Breast epithelium (tissue), 4 donors: Measurements from ENCODE around the gene PLEKHG4B. TPM values are rescaled to one million over a fixed set of nuclear protein-coding genes. Genes with fewer than 3 reads are reported as not detected.

Experiments used
- DNase-seq, 2 donors: peaks; one replicate each; pipeline ENCODE4 v3.0.0-alpha.2; 2019; ENCODE audit warnings: low spot score in 2 of 2
- H3K27ac ChIP-seq, 2 donors: fragments of 200-600 bp; sonication (generic) in 1 of 2; one replicate each; pipeline ENCODE4 v1.5.1; 2016 to 2019; ENCODE audit warnings: mild to moderate bottlenecking in 1 of 2
- H3K27me3 ChIP-seq, 2 donors: fragments of 200-600 bp; sonication (generic) in 1 of 2; one replicate each; pipeline versions ENCODE4 v1.5.1 to v1.6.0; 2017 to 2019; ENCODE audit warnings: control low read depth in 1 of 2, mild to moderate bottlenecking in 1 of 2
- H3K36me3 ChIP-seq: fragments of 200-600 bp; one replicate; pipeline ENCODE4 v1.5.1; 2019
- H3K4me1 ChIP-seq, 2 donors: fragments of 200-600 bp; sonication (generic); one replicate each; pipeline ENCODE4 v1.5.1; 2016 to 2019; ENCODE audit warnings: control low read depth in 1 of 2
- H3K4me3 ChIP-seq, 3 donors: fragments of 200-600 bp; sonication (generic); 1 replicate in 2 of 3; 2 replicates in 1 of 3; pipeline ENCODE4 v1.5.1; 2016 to 2019; ENCODE audit warnings: mild to moderate bottlenecking in 3 of 3, moderate library complexity in 2 of 3
- H3K9me3 ChIP-seq, 2 donors: fragments of 200-600 bp; sonication (generic) in 1 of 2; one replicate each; pipeline ENCODE4 v1.5.1; 2016 to 2019; ENCODE audit warnings: control low read depth in 1 of 2
- POLR2A ChIP-seq: fragments of 450-650 bp; IDR thresholded peaks from one replicate; pipeline ENCODE4 v1.6.1; 2016; ENCODE audit warnings: antibody characterized with exemption, mild to moderate bottlenecking, moderate library complexity
- POLR2AphosphoS5 ChIP-seq, 3 donors: sonication (generic); formaldehyde crosslinking; IDR thresholded peaks; one replicate each; pipeline ENCODE4 v1.6.1; 2017; ENCODE audit warnings: antibody characterized with exemption in 3 of 3
- intact Hi-C: fragments of 100-400 bp; cut with DNase I; formaldehyde crosslinking; loops from one replicate; pipeline ENCODE4 v1.15.1; 2023; ENCODE audit warnings: low total_unique reads
- total RNA-seq, 3 donors: library from RNA; depleted of rRNA; stranded (reverse); fragments of >200 nt; gene quantifications; one replicate each; pipeline ENCODE4 v1.1.0, GENCODE V29; 2016
- TF ChIP-seq, protein P1 (sequence below), 3 donors: fragments of 450-650 bp; IDR thresholded peaks; one replicate each; pipeline ENCODE4 v1.5.1; 2016 to 2017; ENCODE audit warnings: antibody characterized with exemption in 3 of 3, mild to moderate bottlenecking in 3 of 3, moderate library complexity in 3 of 3

PLEKHG4B gene
- total RNA-seq, 3 donors from 2014 or later, result 4.3 to 5.4 TPM; not detected in 1

GRCh38 chr5:81391-82021, 10.5 kb upstream of the PLEKHG4B start:
- TF ChIP-seq, protein P1, sequence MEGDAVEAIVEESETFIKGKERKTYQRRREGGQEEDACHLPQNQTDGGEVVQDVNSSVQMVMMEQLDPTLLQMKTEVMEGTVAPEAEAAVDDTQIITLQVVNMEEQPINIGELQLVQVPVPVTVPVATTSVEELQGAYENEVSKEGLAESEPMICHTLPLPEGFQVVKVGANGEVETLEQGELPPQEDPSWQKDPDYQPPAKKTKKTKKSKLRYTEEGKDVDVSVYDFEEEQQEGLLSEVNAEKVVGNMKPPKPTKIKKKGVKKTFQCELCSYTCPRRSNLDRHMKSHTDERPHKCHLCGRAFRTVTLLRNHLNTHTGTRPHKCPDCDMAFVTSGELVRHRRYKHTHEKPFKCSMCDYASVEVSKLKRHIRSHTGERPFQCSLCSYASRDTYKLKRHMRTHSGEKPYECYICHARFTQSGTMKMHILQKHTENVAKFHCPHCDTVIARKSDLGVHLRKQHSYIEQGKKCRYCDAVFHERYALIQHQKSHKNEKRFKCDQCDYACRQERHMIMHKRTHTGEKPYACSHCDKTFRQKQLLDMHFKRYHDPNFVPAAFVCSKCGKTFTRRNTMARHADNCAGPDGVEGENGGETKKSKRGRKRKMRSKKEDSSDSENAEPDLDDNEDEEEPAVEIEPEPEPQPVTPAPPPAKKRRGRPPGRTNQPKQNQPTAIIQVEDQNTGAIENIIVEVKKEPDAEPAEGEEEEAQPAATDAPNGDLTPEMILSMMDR (IDR thresholded peaks at IDR 0.05), result no peak
- TF ChIP-seq POLR2A, result no peak
- no peak overlapping the region for H3K4me3 ChIP-seq
- intact Hi-C loops, result no loop called here

GRCh38 chr5:82097-82496, 9.9 kb upstream of the PLEKHG4B start:
- intact Hi-C loops, result no loop called here
- no peak for DNase-seq
- TF ChIP-seq POLR2A (no peak), POLR2AphosphoS5 (IDR thresholded peaks at IDR 0.05) (no peak)
- TF ChIP-seq, protein P1 (IDR thresholded peaks at IDR 0.05), result no peak
- H3K27ac ChIP-seq, result no peak overlapping the region
- no peaks in the 10 kb centered on the region for H3K9me3 ChIP-seq
- no peaks in the 10 kb centered on the region for H3K36me3 ChIP-seq
- H3K4me3 ChIP-seq, result no peak overlapping the region
- no peaks in the 10 kb centered on the region for H3K4me1 ChIP-seq
- no peaks in the 10 kb centered on the region for H3K27me3 ChIP-seq

More at GRCh38 chr5:81391-82021, 10.5 kb upstream of the PLEKHG4B start:
- H3K27me3 ChIP-seq, result no peaks in the 10 kb centered on the region
- DNase-seq, result no peak
- no peak overlapping the region for H3K27ac ChIP-seq
- no peaks in the 10 kb centered on the region for H3K9me3 ChIP-seq
- no peaks in the 10 kb centered on the region for H3K4me1 ChIP-seq
- H3K36me3 ChIP-seq, result no peaks in the 10 kb centered on the region

GRCh38 chr5:82570-82969, 9.4 kb upstream of the PLEKHG4B start:
- H3K27ac ChIP-seq, result no peak overlapping the region
- H3K4me3 ChIP-seq, result no peak overlapping the region
- no peaks in the 10 kb centered on the region for H3K9me3 ChIP-seq
- no peaks in the 10 kb centered on the region for H3K27me3 ChIP-seq
- no peak for DNase-seq
- H3K4me1 ChIP-seq, result no peaks in the 10 kb centered on the region
- intact Hi-C loops, result no loop called here
- no peaks in the 10 kb centered on the region for H3K36me3 ChIP-seq
- TF ChIP-seq, protein P1 (IDR thresholded peaks at IDR 0.05), result no peak
- TF ChIP-seq POLR2AphosphoS5 (IDR thresholded peaks at IDR 0.05), result no peak
- no peak for TF ChIP-seq POLR2A

DNA sequence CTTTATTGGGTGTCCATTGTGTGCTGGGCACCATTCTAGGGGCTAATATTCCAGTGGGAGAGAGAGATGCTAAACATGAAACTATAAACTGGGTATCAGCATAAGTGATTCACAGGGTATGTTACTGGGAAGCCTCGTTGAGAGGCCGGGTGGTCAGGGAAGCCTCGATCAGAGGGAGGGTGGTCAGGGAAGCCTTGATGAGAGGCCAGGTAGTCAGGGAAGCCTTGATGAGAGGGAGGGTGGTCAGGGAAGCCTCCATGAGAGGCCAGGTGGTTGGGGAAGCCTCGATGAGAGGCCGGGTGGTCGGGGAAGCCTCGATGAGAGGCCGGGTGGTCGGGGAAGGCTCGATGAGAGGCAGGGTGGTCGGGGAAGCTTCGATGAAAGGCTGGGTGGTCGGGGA, 8.9 kb upstream of the PLEKHG4B start:
- H3K27me3 ChIP-seq, result no peaks in the 10 kb centered on the region
- intact Hi-C loops, result no loop called here
- no peaks in the 10 kb centered on the region for H3K36me3 ChIP-seq
- no peaks in the 10 kb centered on the region for H3K4me1 ChIP-seq
- no peaks in the 10 kb centered on the region for H3K9me3 ChIP-seq
- no peak for TF ChIP-seq POLR2AphosphoS5 (IDR thresholded peaks at IDR 0.05)
- no peak for TF ChIP-seq POLR2A
- TF ChIP-seq, protein P1 (IDR thresholded peaks at IDR 0.05), result no peak
- no peak overlapping the region for H3K4me3 ChIP-seq
- DNase-seq, result no peak
- H3K27ac ChIP-seq, result no peak overlapping the region

DNA sequence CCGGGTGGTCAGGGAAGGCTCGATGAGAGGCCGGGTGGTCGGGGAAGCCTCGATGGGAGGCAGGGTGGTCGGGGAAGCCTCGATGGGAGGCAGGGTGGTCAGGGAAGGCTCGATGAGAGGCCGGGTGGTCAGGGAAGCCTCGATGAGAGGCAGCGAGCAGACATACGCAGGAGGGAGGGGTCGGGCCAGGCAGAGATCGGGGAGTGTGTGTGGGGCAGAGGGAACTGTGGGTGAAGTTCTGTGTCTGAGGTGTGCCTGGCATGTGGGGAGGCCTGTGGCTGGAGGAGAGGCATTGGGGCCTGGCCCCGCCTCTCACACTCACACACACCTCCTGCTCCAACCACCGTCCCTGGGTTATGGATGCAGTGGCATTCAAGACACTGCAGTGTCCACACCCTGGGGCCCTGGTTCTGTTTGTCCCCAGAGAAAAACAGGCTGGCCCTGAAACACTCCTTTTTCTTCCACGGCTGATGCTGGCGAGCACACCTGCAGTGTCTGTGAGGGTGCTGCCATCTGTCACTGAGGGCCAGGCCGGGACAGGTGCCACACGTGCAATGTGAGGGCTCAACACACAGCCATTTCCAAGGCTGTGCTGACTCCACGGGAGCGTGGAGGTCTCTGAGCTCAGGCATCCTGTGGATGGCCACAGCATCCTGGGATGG, 6.5 kb upstream of the PLEKHG4B start:
- Histone ChIP-seq H3K4me3 (no peak overlapping the region), H3K27ac (no peak overlapping the region), H3K36me3 (no peaks in the 10 kb centered on the region), H3K27me3 (no peaks in the 10 kb centered on the region), H3K4me1 (no peaks in the 10 kb centered on the region), H3K9me3 (no peaks in the 10 kb centered on the region)
- intact Hi-C loops, result no loop called here
- TF ChIP-seq, protein P1 (IDR thresholded peaks at IDR 0.05), result no peak
- no peak for TF ChIP-seq POLR2AphosphoS5 (IDR thresholded peaks at IDR 0.05)
- no peak for TF ChIP-seq POLR2A
- no peak for DNase-seq
